ENCODE results near the gene PNPLA5. TPM values are rescaled to one million over a fixed set of nuclear protein-coding genes. Genes with fewer than 3 reads are reported as not detected.
A peak's percentile ranks its signal among the peaks of the same experiment; 100 is the strongest.

PNPLA5 gene
- polyA plus RNA-seq, 1 experiment, result not detected

- no peak for TF ChIP-seq CTCF (IDR thresholded peaks at IDR 0.05; ENCODE audit: insufficient read depth, low read depth, low read length)
- POLR2A ChIA-PET, result no interaction called here
- Histone ChIP-seq H3K36me3 (ENCODE audit: control insufficient read depth, insufficient read depth, low read length) (no peaks in the 10 kb centered on the region), H3K4me3 (ENCODE audit: low read depth, low read length) (no peak overlapping the region), H3K27me3 (ENCODE audit: control insufficient read depth, insufficient read depth, low read length) (peaks cover 5% of the 10 kb centered on the region)
- CTCF ChIA-PET, result interaction anchor here (0.7 to 1.6 kb wide), 2 partner anchors 22 to 603 kb away, joined by 3 to 5 read pairs; no protein-coding TSS in a partner anchor
- DNase-seq (ENCODE audit: low read depth), result no peak
These were observed 29.0 kb downstream of the PNPLA5 start for GRCh38 chr22:43862882-43863202.

GRCh38 chr22:43862074-43862881 lies 29.5 kb downstream of the PNPLA5 start, which contains the start of gene SULT4A1:
TSS of gene SULT4A1 (minus strand) at chr22:43862513. CDS start at chr22:43862382, 131 bp downstream.
- Histone ChIP-seq H3K36me3 (ENCODE audit: control insufficient read depth, insufficient read depth, low read length) (no peaks in the 10 kb centered on the region), H3K4me3 (ENCODE audit: low read depth, low read length) (peak within 1 kb of the TSS; percentile 39), H3K27me3 (ENCODE audit: control insufficient read depth, insufficient read depth, low read length) (peaks cover 5% of the 10 kb centered on the region)
- ChIA-PET POLR2A (no interaction called here), CTCF (interaction anchor here (1.6 kb wide), 1 partner anchor 23 kb away, joined by 5 read pairs; no protein-coding TSS in a partner anchor)
- no peak for DNase-seq (ENCODE audit: low read depth)
- TF ChIP-seq CTCF (IDR thresholded peaks at IDR 0.05; ENCODE audit: insufficient read depth, low read depth, low read length), result no peak

- H3K4me3 ChIP-seq (ENCODE audit: low read depth, low read length), result peak overlapping the region; percentile 15
- POLR2A ChIA-PET, result interaction anchor here (0.7 kb wide), 1 partner anchor 78 kb away, joined by 3 read pairs; no protein-coding TSS in a partner anchor
- CTCF ChIA-PET, result interaction anchor here (0.7 kb wide), 1 partner anchor 35 kb away, joined by 3 read pairs; no protein-coding TSS in a partner anchor
- H3K27me3 ChIP-seq (ENCODE audit: control insufficient read depth, insufficient read depth, low read length), result peaks cover 5% of the 10 kb centered on the region
- DNase-seq (ENCODE audit: low read depth), result no peak
- no peaks in the 10 kb centered on the region for H3K36me3 ChIP-seq (ENCODE audit: control insufficient read depth, insufficient read depth, low read length)
- TF ChIP-seq CTCF (IDR thresholded peaks at IDR 0.05; ENCODE audit: insufficient read depth, low read depth, low read length), result no peak
These were observed 30.3 kb downstream of the PNPLA5 start for GRCh38 chr22:43861529-43861928.

GRCh38 chr22:43860831-43861230 lies 31.0 kb downstream of the PNPLA5 start:
- POLR2A ChIA-PET, result interaction anchor here (0.7 kb wide), 1 partner anchor 78 kb away, joined by 3 read pairs; no protein-coding TSS in a partner anchor
- no peaks in the 10 kb centered on the region for H3K36me3 ChIP-seq (ENCODE audit: control insufficient read depth, insufficient read depth, low read length)
- DNase-seq (ENCODE audit: low read depth), result no peak
- CTCF ChIA-PET, result interaction anchor here (0.7 kb wide), 1 partner anchor 35 kb away, joined by 3 read pairs; no protein-coding TSS in a partner anchor
- TF ChIP-seq CTCF (IDR thresholded peaks at IDR 0.05; ENCODE audit: insufficient read depth, low read depth, low read length), result no peak
- H3K4me3 ChIP-seq (ENCODE audit: low read depth, low read length), result no peak overlapping the region
- H3K27me3 ChIP-seq (ENCODE audit: control insufficient read depth, insufficient read depth, low read length), result peaks cover 5% of the 10 kb centered on the region

- peaks cover 5% of the 10 kb centered on the region for H3K27me3 ChIP-seq (ENCODE audit: control insufficient read depth, insufficient read depth, low read length)
- no peak for TF ChIP-seq CTCF (IDR thresholded peaks at IDR 0.05; ENCODE audit: insufficient read depth, low read depth, low read length)
- ChIA-PET CTCF (no interaction called here), POLR2A (no interaction called here)
- no peak overlapping the region for H3K4me3 ChIP-seq (ENCODE audit: low read depth, low read length)
- no peak for DNase-seq (ENCODE audit: low read depth)
- no peaks in the 10 kb centered on the region for H3K36me3 ChIP-seq (ENCODE audit: control insufficient read depth, insufficient read depth, low read length)
These were observed 31.7 kb downstream of the PNPLA5 start for GRCh38 chr22:43860126-43860525.
